Measurements from ENCODE around the gene LOXHD1. TPM values are rescaled to one million over a fixed set of nuclear protein-coding genes. Genes with fewer than 3 reads are reported as not detected.

LOXHD1 gene, protein sequence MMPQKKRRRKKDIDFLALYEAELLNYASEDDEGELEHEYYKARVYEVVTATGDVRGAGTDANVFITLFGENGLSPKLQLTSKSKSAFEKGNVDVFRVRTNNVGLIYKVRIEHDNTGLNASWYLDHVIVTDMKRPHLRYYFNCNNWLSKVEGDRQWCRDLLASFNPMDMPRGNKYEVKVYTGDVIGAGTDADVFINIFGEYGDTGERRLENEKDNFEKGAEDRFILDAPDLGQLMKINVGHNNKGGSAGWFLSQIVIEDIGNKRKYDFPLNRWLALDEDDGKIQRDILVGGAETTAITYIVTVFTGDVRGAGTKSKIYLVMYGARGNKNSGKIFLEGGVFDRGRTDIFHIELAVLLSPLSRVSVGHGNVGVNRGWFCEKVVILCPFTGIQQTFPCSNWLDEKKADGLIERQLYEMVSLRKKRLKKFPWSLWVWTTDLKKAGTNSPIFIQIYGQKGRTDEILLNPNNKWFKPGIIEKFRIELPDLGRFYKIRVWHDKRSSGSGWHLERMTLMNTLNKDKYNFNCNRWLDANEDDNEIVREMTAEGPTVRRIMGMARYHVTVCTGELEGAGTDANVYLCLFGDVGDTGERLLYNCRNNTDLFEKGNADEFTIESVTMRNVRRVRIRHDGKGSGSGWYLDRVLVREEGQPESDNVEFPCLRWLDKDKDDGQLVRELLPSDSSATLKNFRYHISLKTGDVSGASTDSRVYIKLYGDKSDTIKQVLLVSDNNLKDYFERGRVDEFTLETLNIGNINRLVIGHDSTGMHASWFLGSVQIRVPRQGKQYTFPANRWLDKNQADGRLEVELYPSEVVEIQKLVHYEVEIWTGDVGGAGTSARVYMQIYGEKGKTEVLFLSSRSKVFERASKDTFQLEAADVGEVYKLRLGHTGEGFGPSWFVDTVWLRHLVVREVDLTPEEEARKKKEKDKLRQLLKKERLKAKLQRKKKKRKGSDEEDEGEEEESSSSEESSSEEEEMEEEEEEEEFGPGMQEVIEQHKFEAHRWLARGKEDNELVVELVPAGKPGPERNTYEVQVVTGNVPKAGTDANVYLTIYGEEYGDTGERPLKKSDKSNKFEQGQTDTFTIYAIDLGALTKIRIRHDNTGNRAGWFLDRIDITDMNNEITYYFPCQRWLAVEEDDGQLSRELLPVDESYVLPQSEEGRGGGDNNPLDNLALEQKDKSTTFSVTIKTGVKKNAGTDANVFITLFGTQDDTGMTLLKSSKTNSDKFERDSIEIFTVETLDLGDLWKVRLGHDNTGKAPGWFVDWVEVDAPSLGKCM (N-terminal part only)
- total RNA-seq = not detected

DNA sequence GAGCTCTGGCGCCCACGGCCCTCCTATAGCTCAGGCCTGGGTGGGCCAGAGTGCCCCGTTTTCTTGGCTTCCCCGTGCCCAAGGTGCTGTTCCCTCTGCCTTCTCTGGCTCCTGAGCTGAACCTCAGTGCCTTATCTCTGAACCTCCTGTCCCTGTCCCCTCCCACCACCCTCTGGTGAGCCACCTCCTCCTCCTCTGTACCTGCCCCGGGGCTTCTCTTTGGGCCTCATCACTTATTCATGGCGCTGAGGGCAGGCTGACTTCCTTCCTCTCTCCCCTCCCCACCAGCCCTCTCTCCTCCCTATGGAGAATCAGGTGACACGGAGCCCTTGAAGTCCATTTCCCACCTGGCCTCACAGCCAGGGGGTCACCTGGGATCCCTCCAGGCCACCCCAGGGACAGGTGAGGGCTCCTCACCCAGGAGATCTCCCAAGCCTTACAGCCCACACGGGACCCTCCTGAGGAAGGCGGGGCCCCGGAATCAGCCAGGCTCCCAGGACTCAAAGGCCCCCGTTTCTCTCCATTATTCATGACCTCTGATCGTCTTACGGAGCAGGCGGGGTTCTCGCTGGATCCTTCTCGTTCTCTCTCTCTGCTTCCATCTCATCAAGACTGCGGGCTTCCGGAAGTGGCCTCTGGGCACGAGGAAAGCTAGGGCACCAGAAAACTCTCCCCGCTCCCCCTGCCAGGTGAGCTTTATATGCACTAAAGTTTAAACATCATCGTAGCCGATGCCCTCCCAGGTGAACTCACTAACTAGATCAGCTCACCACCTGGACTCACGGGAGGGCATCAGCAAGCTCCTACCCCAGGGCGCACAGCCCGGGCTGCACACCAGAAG is at the start of gene LOXHD1:
Gene LOXHD1 (minus strand): TSS at position 106 of the 841 bp plus-strand sequence. CDS start 187 bp downstream, outside the sequence.
- no peaks in the 10 kb centered on the region for H3K36me3 ChIP-seq
- no peak for DNase-seq (ENCODE audit: extremely low spot score in 2 of 2)
- intact Hi-C loops (cut with DNase I) = loop anchor here (5.0 to 10.0 kb wide), 2 partner anchors 485 to 503 kb away; a partner anchor contains a TSS
- no peak for TF ChIP-seq POLR2AphosphoS5 (IDR thresholded peaks at IDR 0.05; ENCODE audit: insufficient read depth in 1 of 2, low read depth in 1 of 2)
- TF ChIP-seq, protein P1, sequence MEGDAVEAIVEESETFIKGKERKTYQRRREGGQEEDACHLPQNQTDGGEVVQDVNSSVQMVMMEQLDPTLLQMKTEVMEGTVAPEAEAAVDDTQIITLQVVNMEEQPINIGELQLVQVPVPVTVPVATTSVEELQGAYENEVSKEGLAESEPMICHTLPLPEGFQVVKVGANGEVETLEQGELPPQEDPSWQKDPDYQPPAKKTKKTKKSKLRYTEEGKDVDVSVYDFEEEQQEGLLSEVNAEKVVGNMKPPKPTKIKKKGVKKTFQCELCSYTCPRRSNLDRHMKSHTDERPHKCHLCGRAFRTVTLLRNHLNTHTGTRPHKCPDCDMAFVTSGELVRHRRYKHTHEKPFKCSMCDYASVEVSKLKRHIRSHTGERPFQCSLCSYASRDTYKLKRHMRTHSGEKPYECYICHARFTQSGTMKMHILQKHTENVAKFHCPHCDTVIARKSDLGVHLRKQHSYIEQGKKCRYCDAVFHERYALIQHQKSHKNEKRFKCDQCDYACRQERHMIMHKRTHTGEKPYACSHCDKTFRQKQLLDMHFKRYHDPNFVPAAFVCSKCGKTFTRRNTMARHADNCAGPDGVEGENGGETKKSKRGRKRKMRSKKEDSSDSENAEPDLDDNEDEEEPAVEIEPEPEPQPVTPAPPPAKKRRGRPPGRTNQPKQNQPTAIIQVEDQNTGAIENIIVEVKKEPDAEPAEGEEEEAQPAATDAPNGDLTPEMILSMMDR (IDR thresholded peaks at IDR 0.05) = no peak
- no peak for TF ChIP-seq POLR2A (IDR thresholded peaks at IDR 0.05)
- no peak within 1 kb of the TSS for H3K4me3 ChIP-seq
- H3K27ac ChIP-seq = no peak within 1 kb of the TSS
- no peaks in the 10 kb centered on the region for H3K4me1 ChIP-seq
- H3K27me3 ChIP-seq = no peaks in the 10 kb centered on the region
- H3K9me3 ChIP-seq = no peaks in the 10 kb centered on the region

DNA sequence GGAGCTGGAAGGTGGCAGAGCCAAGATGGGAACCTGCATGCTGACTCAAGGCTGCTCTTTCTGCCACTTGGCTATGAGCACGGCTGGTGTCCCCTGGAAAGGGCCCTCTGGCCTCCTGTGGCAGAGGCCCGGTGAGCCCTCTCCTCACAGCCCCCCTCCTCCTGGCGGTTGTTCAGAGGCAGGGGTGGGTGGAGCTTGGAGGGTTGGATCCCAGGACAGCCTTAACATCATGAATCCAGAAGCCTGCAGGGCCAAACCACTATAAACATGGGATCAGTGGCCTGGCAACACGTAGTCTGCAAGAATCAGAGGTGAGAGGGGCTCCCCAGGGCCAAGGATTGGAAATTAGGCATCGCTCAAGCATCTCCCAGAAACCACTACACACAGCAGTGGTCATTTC is 48.5 kb upstream of the LOXHD1 start:
- TF ChIP-seq POLR2AphosphoS5 (IDR thresholded peaks at IDR 0.05; ENCODE audit: insufficient read depth in 1 of 2, low read depth in 1 of 2) = no peak
- TF ChIP-seq POLR2A (IDR thresholded peaks at IDR 0.05) = no peak
- TF ChIP-seq, protein P1 (IDR thresholded peaks at IDR 0.05) = no peak
- no peak overlapping the region for H3K4me3 ChIP-seq
- intact Hi-C loops (cut with DNase I) = no loop called here

DNA sequence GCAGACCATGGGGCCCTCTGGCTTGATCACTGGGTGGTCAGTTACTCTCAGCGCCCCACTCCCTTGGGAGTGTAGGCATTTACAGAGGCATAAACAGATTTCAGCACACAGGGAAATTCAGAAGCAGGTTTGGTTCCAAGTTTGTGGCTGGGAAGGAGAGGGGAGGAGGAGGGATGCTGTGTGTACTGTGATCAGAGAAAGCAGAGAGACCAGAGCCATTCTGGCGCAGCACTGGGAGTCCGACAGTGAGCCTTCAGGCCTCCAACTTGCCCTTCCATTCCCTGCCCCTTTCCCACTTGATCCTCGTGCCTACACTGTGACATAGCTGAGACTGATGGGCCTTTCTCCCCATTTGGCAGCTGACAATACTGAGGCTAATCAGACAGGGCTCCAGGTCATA is 47.8 kb upstream of the LOXHD1 start:
- Histone ChIP-seq H3K9me3 (no peaks in the 10 kb centered on the region), H3K27ac (no peak overlapping the region), H3K4me1 (no peaks in the 10 kb centered on the region), H3K4me3 (no peak overlapping the region), H3K36me3 (no peaks in the 10 kb centered on the region), H3K27me3 (no peaks in the 10 kb centered on the region)
- TF ChIP-seq POLR2AphosphoS5 (IDR thresholded peaks at IDR 0.05; ENCODE audit: insufficient read depth in 1 of 2, low read depth in 1 of 2) = no peak
- TF ChIP-seq, protein P1 (IDR thresholded peaks at IDR 0.05) = no peak
- no peak for TF ChIP-seq POLR2A (IDR thresholded peaks at IDR 0.05)
- intact Hi-C loops (cut with DNase I) = no loop called here
- no peak for DNase-seq (ENCODE audit: extremely low spot score in 2 of 2)

More for the DNA sequence above, 48.5 kb upstream of the LOXHD1 start:
- no peaks in the 10 kb centered on the region for H3K36me3 ChIP-seq
- H3K27ac ChIP-seq = no peak overlapping the region
- no peaks in the 10 kb centered on the region for H3K27me3 ChIP-seq
- no peak for DNase-seq (ENCODE audit: extremely low spot score in 2 of 2)
- no peaks in the 10 kb centered on the region for H3K4me1 ChIP-seq
- H3K9me3 ChIP-seq = no peaks in the 10 kb centered on the region

DNA sequence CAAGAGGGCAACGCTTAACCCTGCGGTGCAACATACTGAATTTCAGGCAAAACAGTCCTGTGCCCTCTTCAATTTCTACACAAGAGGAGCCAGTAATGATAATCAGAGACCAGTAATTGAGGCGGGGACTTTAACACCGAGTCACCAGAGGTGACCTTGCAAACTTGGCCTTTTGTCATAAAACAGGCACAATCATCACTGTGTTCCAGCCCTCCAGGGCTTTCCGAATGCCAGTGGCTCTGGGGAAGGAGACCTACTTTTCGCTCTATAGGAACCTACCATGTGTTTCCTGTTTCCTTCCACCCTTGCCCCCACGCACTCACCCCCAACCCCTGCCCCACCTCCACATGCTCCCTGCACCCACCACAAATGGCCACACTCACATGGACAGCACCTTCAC is 47.2 kb upstream of the LOXHD1 start:
- H3K4me1 ChIP-seq = no peaks in the 10 kb centered on the region
- no peak for TF ChIP-seq POLR2A (IDR thresholded peaks at IDR 0.05)
- TF ChIP-seq, protein P1 (IDR thresholded peaks at IDR 0.05) = no peak
- TF ChIP-seq POLR2AphosphoS5 (IDR thresholded peaks at IDR 0.05; ENCODE audit: insufficient read depth in 1 of 2, low read depth in 1 of 2) = no peak
- no peaks in the 10 kb centered on the region for H3K9me3 ChIP-seq
- DNase-seq (ENCODE audit: extremely low spot score in 2 of 2) = no peak
- H3K4me3 ChIP-seq = no peak overlapping the region
- intact Hi-C loops (cut with DNase I) = no loop called here
- no peaks in the 10 kb centered on the region for H3K27me3 ChIP-seq
- no peaks in the 10 kb centered on the region for H3K36me3 ChIP-seq
- H3K27ac ChIP-seq = no peak overlapping the region

Measured in vagina (tissue), 2 donors.